Endothelial cell of umbilical vein (primary cell): ENCODE data around the gene PLPPR3.

ENCODE experiments used
- CTCF ChIP-seq, 2 donors: IDR thresholded peaks; 1 replicate in 1 of 2; 2 replicates in 1 of 2; pipeline ENCODE4 v1.5.1; 2011; ENCODE audit warnings: low read length in 2 of 2, mild to moderate bottlenecking in 2 of 2, moderate library complexity in 2 of 2, control low read depth in 1 of 2, inconsistent platforms in 1 of 2, low read depth in 1 of 2; ENCODE audit not compliant: insufficient read depth in 1 of 2; ENCODE audit errors: extremely low read depth in 1 of 2
- EZH2 ChIP-seq: IDR thresholded peaks from 2 replicates; pipeline ENCODE4 v1.6.1; 2012; ENCODE audit warnings: borderline replicate concordance, low read depth, mild to moderate bottlenecking, moderate library complexity, low read length, inconsistent platforms; ENCODE audit not compliant: severe bottlenecking
- FOS ChIP-seq: IDR thresholded peaks from 2 replicates; pipeline ENCODE4 v1.6.1; 2011; ENCODE audit warnings: mild to moderate bottlenecking, low read length, moderate library complexity, borderline replicate concordance; ENCODE audit not compliant: insufficient read depth
- POLR2AphosphoS5 ChIP-seq: IDR thresholded peaks from 2 replicates; pipeline ENCODE4 v1.6.1; 2012; ENCODE audit warnings: low read depth, mild to moderate bottlenecking, control low read depth, low read length, moderate library complexity; ENCODE audit not compliant: insufficient read depth

- TF ChIP-seq FOS, result no peak
- TF ChIP-seq POLR2AphosphoS5, result no peak
- no peak for TF ChIP-seq EZH2
- no peak for TF ChIP-seq CTCF (IDR thresholded peaks at IDR 0.05; ENCODE audit: extremely low read depth in 1 of 2, insufficient read depth in 1 of 2, low read depth in 1 of 2, low read length in 2 of 2)
These were observed 24.2 kb upstream of the PLPPR3 start for GRCh38 chr19:845707-846521.
